Iris pigment epithelial cell (primary cell): Measurements from ENCODE around the gene TMIE.
A peak's percentile ranks its signal among the peaks of the same experiment; 100 is the strongest.

Experiments
- DNase-seq: peaks from one replicate; pipeline ENCODE4 v3.0.0-alpha.2; 2011; ENCODE audit warnings: low read depth

The TMIE gene

DNA sequence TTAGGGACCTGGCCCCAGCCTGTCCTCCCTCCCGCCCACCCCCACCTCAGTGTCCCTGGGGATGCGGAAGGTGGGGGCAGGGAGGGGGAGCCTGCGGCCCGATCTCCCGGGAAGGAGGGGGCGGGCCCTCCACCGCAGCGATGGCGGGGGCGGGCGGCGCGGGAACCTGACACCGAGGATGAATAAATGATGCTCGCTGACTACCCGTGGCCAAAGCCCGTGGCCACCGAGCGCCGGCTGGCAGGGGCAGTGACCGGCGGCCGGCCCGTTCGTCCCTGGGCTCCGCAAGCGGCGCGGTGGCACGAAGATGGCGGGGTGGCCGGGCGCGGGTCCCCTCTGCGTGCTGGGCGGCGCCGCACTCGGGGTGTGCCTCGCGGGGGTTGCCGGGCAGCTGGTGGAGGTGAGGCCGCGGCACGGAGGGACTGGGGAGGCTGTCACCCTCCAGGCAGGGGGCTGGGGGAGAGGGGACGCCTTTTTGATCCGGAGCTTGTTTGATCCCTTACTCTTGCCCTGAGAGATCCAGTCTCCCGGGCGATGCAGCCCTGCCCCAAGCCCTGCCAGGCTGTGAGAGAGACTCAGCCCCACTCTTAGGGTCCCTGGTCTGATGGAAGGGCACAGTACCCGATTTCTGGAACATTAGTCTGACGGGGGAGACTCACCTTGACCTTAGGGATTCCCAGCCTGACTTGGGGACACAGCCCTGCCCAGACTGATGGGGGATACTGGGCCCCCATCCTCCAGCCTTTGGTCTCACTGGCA lies at the start of gene TMIE:
Gene TMIE (plus strand): TSS at position 212 of the 759 bp plus-strand sequence. CDS start 96 bp downstream, at position 308.
- no peak for DNase-seq

GRCh38 chr3:46655271-46655670 lies 45.9 kb upstream of the TMIE start:
- no peak for DNase-seq

GRCh38 chr3:46656778-46657556 lies 44.2 kb upstream of the TMIE start:
- no peak for DNase-seq

GRCh38 chr3:46659285-46659684 lies 41.9 kb upstream of the TMIE start:
- no peak for DNase-seq

- no peak for DNase-seq
These were observed 41.2 kb upstream of the TMIE start for GRCh38 chr3:46660003-46660402.

DNA sequence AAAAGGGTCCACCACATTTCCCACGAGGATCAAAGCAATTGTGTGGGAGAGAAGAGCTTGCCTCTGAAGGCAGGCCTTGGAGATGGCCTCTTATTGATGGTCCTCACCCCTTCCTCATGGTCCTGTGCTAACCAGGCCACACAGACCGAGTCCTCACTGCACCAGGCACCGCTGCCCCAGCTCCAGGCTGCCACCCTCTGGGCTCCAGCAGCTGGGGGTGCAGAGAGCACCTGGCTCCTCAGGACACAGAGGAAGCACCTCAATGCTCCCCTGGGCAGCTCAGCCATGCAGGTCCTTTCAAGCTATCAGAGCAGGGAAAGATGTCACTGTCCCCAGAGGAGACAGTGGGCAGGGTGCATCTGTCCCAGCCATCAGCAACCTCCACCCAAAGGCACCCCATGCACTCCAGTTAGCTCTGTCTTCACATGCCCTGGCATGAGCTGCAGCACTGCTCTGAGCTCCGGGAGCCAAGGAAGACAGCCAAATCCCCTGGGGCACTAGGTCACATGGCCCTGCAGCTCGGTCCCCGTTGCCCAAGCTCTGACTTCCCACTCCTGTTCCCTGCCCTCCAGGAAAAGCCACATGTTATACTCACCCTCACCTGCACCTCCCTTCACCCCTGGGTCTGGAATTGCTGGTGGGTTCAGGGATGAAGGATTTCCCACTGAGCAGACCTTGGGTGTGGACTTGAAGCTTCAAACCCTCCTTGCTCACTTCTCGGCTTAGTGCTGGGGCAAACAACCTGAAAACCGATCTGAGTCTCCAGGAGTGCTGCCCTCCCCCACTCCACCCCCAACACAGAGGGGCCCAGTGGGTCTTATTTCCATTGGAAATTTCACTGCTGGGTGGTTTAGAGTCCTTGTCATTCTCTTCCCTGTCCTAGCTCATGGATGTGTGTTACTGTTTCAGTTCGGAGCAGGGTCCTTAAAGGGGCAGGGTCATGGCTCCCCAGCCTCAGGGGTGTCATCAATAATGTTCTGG lies 40.4 kb upstream of the TMIE start:
- no peak for DNase-seq

GRCh38 chr3:46661776-46662766 lies 39.1 kb upstream of the TMIE start:
- DNase-seq = no peak

DNA sequence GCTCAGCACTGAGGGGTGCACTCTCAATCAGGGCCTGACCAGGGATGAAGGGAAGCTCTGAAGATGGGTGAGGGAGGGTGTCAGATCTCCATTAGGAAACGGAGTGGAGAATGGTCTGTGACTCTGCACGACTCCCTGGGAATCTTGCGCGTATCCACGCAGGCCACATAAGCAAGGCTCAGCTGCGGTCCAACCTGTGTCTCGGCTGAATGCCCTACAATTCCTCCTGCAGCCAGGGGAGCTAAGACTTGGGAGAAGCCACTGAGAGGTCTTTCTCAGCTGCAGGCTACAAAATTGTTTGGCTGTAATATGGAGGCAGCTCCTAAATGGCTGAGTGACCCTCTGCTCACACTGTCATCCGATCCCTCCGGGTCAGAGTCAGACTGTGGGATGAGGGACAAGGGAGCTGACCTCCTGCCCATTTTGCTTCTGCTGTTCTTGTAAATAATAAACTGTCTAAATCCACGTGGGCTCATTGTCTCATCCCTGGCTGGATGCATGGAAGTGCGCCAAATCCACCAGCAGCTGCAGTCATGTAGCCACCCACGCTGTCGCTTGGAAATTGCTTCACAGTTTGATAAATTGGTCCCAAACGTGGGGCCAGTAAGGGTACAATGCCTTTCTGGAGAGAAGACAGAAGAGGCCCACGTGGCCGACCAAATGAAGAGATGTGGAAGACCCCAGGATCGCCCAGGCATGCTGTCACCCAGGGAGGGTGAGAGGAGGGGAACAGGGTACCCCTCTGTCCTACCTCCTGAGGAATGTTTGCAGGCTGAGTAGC lies 38.2 kb upstream of the TMIE start:
- DNase-seq = peak; percentile 33

- peak; percentile 9 for DNase-seq
These were observed 37.5 kb upstream of the TMIE start for GRCh38 chr3:46663591-46664135.

DNA sequence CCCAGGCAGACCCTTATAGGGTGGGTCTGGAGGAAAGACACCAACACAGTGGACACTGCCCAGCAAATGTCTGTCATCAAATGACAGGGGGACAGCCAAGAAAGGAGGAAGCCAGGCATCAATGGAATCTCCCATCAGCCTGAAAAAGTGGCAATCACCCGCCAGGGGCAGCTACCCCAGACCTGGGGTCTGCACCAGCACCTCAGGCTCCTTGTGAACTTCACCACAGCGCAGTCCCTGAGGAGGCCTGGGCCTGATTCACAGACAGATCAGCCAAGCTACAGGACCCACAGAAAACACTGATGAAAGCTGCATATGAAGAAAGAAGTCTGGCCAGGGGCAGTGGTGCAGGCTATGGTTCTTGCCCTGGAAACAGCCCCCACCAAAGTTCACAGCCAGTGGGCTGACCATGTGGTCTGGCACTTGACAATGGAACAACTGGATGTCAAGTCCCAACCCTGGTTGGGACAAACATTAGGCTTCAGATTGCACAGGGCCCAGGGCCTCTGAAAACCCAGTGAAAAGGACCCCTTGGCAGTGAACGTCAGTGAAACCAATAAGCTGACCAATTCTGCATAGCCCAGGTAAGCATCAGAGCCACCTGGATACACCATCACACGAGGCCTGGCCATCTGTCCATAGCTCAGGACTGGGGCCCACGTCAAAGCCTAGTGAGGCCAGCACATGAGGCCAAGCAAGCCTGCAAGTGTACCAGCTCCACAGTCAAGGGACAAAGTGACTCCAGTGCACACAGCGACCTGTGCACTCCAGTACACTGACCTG lies 36.8 kb upstream of the TMIE start:
- DNase-seq = no peak

DNA sequence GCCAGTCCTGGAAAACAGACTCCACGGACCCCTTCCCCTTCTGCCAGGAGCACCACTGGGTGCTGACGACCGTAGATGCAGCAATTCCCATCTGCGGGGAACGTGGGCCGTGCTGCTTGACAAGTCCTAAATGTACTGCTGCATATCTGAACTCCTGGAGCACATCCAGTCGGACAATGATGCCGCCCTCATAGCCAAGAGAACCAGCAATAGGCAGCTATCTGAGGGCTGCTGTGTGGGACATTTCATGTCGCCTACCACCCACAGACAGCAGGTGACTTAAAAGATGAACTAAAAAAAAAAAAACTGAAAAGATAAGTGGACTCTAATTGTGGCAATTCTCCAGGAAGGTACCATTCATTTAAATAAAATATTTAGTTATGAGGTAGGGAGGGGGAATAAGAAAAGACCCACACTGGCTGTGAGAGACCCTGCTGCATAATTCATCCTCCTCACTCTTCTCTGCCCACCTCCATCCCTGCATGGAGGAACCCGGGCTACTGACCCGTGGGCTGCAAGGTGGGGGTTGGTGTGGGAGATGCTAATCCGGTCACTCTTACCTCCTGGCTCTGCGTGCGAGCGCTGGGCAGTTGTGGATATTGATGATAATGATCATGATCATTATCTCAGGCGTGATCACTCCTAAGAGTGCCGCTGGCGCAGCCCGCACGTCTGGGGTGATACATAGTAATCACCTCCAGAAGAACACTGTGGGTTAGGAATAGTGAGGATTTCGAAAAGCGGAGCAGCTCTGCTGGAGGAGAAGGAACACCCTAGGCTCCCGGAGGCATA lies 36.0 kb upstream of the TMIE start:
- DNase-seq = no peak

DNA sequence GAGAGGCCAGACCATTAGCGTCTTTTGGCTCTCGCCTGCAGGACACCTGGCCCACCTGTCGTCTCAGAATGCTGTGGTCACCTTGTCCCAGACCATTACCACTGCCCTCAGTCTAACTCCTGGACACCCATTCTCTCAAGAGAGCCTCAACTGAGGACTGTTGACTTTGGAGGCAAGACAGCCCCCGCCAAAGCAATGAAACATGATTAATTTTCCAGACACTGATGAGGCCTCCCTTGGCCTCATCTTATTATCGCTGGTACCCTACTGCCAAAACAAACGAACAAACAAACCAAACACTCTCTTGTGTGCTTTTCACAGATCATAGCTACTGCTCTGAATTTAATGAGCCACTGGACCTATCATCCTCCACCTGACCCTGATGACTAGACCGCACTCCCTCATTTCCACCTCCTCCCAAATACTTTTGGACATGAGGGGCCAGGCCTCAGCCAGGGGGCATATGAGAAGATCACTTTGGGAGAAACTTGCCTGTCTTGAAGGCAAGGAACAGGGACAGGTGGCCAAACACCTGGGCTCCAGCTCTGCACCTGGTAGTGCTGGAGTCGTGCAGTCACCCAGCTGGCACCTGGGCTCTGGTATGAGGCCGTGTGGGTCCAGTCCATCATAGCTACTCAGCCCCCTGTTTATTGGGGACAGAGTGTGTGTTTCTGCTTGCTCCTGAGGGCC lies 35.3 kb upstream of the TMIE start:
- no peak for DNase-seq

DNA sequence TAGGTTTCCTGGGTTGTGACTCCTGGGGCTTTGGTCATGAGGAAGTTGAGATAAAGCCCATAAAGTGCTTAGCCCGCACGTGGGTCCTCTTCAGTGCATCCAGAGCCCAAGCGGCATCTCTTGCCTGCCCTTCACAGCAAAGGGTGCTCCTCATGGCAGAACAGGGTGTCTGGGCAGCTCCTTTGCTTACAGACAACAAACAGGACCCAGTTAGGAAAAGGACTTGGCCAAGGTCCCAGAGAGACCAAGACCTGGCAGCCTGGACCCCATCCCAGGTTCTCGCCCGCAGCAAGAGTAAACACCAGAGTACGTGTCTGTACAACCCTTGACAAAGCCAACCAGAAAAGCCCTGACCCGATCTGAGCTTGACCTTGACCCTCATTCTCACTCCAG lies 34.7 kb upstream of the TMIE start:
- no peak for DNase-seq

DNA sequence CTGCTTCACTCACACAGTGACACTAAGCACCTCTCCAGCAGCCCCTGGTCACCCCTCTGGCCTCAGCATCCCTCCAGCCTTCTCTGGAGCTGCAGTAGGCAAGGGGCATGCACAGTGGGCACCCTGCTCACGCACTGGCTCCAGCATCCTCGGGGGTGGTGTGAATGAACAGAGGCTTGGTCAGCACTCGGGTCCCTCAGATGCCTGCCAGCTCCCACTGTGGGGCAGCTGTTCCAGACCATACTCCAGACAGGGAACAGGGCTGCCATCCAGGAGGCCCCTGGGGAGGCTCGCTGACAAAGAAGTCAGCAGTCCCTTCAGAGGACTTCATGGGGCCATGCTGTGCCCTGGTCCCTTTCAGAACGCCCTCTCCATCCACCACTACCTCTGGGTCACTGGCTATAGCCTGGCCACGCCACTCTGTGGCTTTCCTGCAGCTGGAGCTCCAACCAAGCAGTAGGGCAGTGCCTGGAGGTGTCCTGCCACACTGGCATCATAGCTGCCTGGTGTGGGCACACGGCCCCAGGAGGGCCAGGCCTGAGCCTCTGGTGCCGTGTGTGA lies 34.1 kb upstream of the TMIE start:
- DNase-seq = no peak

DNA sequence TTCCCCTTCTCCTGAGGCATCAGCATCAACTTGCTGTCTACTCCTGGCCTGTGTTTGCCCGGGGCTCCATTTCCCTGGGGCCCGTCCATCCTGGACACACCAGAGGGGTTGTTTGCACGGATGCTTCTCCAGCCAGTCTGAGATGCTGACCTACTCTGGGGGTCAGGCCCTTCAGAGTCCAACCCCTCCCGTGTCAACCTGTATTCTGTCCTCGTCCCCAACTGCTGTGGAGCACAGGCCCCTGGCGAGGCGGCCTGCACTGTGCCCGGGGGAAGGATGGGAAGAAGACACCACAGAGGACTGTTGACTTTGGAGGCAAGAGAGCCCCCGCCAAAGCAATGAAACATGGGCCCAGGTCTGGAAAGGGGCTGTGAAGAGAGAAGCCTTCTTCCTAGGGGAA lies 33.5 kb upstream of the TMIE start:
- DNase-seq = no peak

DNA sequence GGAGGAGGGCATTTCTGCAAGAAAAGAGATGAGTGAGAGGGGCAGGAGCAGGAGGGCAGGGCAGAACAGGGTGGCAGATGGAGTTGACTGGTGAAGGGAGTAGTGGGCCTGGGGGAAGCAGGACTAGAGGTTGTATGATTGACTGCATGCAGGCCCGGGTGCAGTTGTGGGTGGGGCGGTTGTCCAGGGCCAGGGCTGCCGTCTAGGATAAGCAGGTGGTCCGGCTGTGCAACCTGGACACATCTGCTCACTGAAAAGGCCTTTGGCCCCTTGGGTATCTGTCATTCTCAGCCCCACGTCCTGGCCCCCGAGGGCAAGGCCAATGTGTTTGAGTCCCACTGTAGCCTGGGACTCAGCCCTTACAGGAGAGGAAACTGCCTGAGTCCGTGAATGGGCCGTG lies 33.1 kb upstream of the TMIE start:
- DNase-seq = no peak

GRCh38 chr3:46668591-46668990 lies 32.6 kb upstream of the TMIE start:
- DNase-seq = no peak
